Left ventricle myocardium inferior (tissue), 1 donor: ENCODE data around the gene NUP62. TPM values are rescaled to one million over a fixed set of nuclear protein-coding genes. Genes with fewer than 3 reads are reported as not detected.
A peak's percentile ranks its signal among the peaks of the same experiment; 100 is the strongest.

Experiments used
- DNase-seq: peaks from one replicate; pipeline ENCODE4 v3.0.0-alpha.2; 2020
- H3K27ac ChIP-seq: fragments of 200-600 bp; replicated peaks from 2 replicates; pipeline ENCODE4 v1.8.0; 2021
- H3K27me3 ChIP-seq: fragments of 200-600 bp; 2 replicates; pipeline ENCODE4 v1.8.0; 2021; ENCODE audit warnings: low read depth
- H3K36me3 ChIP-seq: fragments of 200-600 bp; 2 replicates; pipeline ENCODE4 v1.8.0; 2021
- H3K4me1 ChIP-seq: fragments of 200-600 bp; 2 replicates; pipeline ENCODE4 v1.8.0; 2021
- H3K4me3 ChIP-seq: fragments of 200-600 bp; 2 replicates; pipeline ENCODE4 v1.8.0; 2021; ENCODE audit warnings: mild to moderate bottlenecking, moderate library complexity
- H3K9me3 ChIP-seq: fragments of 200-600 bp; replicated peaks from 2 replicates; pipeline ENCODE4 v1.8.0; 2021
- CTCF ChIP-seq: fragments of 200-600 bp; IDR thresholded peaks from 2 replicates; pipeline ENCODE4 v1.8.0; 2021; ENCODE audit warnings: antibody characterized with exemption, mild to moderate bottlenecking, borderline replicate concordance
- intact Hi-C: fragments of 100-400 bp; cut with micrococcal nuclease; formaldehyde crosslinking; loops from one replicate; pipeline ENCODE4 v1.11.0; 2022
- total RNA-seq: library from RNA; stranded (reverse); fragmentation: NEBNext Ultra II Directional; extraction: Animal tissue kit (Norgen Biotek cat#: 25700); gene quantifications from one replicate; pipeline ENCODE4 v1.2.1, GENCODE V29; 2021
- donor health status: DM: no; HTN: yes; CAD: no; lungs with severe emphysema.

NUP62 gene
- total RNA-seq, 1 donor from 2014 or later, result 28.4 TPM

DNA sequence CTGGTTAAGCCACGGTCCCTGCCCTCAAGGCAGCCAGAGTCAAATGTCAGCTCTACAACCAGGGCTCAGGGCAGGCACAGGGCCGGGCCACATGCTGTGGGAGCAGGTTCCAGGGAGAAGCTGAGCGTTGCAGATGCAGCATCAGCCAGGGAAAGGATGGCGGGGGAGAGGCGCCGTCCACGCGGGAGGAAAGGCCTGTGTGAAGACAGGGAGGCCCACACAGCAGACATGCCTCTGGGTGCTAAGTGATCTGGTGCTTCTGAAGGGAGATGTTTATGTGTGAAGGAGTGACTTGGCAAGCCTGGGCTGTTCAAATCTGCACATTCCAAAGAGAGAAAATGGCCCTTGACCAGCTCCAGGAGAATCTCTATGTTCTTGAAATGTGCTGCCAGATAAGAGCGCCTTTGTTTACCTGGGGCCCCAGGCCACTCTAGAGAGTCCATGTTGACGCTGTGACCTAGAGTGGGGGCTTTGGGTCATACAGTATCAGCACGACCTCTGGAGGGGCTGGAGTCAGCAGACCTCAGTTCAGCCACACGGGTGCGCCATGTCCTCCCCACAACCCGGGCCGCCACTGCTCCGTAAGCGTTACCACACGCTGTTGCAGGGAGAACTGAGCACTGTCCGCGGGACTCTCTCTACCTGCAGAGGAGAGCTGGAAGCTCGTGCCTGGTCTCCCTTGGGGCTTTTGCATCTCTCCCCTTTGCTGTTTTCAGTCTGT lies 16.2 kb downstream of the NUP62 start:
- Histone ChIP-seq H3K9me3 (no peaks in the 10 kb centered on the region), H3K27ac (no peak overlapping the region), H3K4me1 (peaks cover 9% of the 10 kb centered on the region), H3K36me3 (peaks cover 42% of the 10 kb centered on the region), H3K4me3 (no peak overlapping the region), H3K27me3 (no peaks in the 10 kb centered on the region)
- intact Hi-C loops, result no loop called here
- no peak for DNase-seq
- TF ChIP-seq CTCF, result no peak

GRCh38 chr19:49911381-49912145 lies 17.7 kb downstream of the NUP62 start:
- no peak overlapping the region for H3K4me3 ChIP-seq
- H3K36me3 ChIP-seq, result peaks cover 56% of the 10 kb centered on the region
- H3K4me1 ChIP-seq, result peaks cover 9% of the 10 kb centered on the region
- H3K27me3 ChIP-seq, result no peaks in the 10 kb centered on the region
- TF ChIP-seq CTCF, result no peak
- no peak for DNase-seq
- intact Hi-C loops, result no loop called here
- peak overlapping the region; percentile 28 for H3K27ac ChIP-seq
- H3K9me3 ChIP-seq, result no peaks in the 10 kb centered on the region

- intact Hi-C loops, result no loop called here
- Histone ChIP-seq H3K27me3 (no peaks in the 10 kb centered on the region), H3K9me3 (no peaks in the 10 kb centered on the region), H3K4me3 (no peak overlapping the region), H3K27ac (no peak overlapping the region), H3K36me3 (peaks cover 51% of the 10 kb centered on the region), H3K4me1 (peaks cover 9% of the 10 kb centered on the region)
- no peak for DNase-seq
- no peak for TF ChIP-seq CTCF
These were observed 19.1 kb downstream of the NUP62 start for GRCh38 chr19:49910179-49910578.

- Histone ChIP-seq H3K9me3 (no peaks in the 10 kb centered on the region), H3K36me3 (peaks cover 39% of the 10 kb centered on the region), H3K4me1 (peaks cover 9% of the 10 kb centered on the region), H3K4me3 (no peak overlapping the region), H3K27ac (no peak overlapping the region), H3K27me3 (no peaks in the 10 kb centered on the region)
- TF ChIP-seq CTCF, result no peak
- intact Hi-C loops, result no loop called here
- no peak for DNase-seq
These were observed 20.6 kb downstream of the NUP62 start for GRCh38 chr19:49908480-49909420.

- Histone ChIP-seq H3K4me3 (no peak overlapping the region), H3K9me3 (no peaks in the 10 kb centered on the region), H3K36me3 (peaks cover 32% of the 10 kb centered on the region), H3K4me1 (peaks cover 9% of the 10 kb centered on the region), H3K27me3 (no peaks in the 10 kb centered on the region), H3K27ac (no peak overlapping the region)
- intact Hi-C loops, result no loop called here
- no peak for TF ChIP-seq CTCF
- DNase-seq, result no peak
These were observed 21.4 kb downstream of the NUP62 start for GRCh38 chr19:49907745-49908446.
